Measurements from ENCODE around the gene ZNF28.
"Not testable (repeated sequence)": the region's sequence is repeated elsewhere in the genome, so short reads cannot be mapped to it uniquely, and the experiment has no call there.

ZNF28 gene

GRCh38 chr19:52821204-52821960 is at the start of gene ZNF28:
Gene ZNF28, minus strand, starts transcription at chr19:52821633. Its CDS starts 3,675 bp downstream, at chr19:52817958.
- DNase-seq, result peak; percentile 61

DNA sequence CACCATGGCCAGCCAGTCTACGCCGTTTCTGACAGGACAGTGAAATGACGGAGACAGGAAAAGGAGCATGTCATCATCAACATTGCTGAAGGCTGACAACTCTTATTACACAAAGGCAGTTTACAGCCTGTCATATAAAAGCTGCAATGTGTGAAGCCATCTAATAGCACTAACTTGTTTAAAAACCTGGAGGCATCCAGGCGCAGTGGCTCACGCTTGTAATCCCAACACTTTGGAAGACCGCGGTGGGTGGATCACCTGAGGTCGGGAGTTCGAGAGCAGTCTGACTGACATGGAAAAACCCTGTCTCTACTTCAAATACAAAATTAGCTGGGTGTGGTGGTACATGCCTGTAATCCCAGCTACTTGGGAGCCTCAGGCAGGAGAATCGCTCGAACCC is 46.6 kb upstream of the ZNF28 start:
- DNase-seq, result not testable (repeated sequence)

DNA sequence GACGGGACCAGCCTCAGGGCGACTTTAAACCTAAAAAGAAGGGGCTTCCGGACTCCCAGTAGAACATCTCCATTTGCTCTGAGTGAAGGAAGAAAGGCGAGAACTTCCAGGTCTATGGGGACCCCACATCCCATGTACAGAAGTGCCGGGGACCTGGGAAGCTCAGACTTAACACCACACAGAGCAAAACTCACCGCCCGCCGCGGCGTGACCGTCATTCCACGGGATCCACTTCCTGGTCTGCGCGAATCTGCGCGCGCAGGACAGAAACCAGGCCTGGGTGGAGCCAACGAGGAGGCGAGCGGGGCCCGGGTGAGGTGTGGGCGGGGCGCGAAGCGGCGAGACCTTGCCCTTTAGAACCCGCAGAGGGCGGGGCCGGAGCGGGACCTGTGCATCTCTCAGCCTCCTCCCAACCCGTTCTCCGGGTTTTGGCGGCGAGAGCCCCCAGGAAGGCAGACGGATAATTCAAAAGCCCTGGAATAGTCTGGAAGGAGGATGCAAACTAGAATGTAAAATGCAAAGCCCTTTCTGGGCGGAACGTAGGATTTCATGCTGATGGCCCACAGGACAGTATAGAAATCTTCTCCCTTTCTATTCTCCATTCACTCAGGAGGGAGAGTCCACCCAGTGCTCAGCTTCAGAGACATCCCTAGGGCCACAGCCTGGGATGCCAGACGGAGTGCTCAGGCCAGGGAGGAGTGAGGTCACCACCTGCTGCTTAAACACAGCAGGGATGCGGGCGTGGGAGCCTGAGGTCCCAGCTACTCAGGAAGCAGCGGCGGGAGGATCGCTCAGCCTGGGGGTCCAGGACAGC is 36.2 kb upstream of the ZNF28 start, which contains the start of gene ZNF468:
Gene ZNF468 (minus strand): TSS at position 242 of the 814 bp plus-strand sequence. CDS start 3,347 bp downstream, outside the sequence.
- DNase-seq, result peak; percentile 81

DNA sequence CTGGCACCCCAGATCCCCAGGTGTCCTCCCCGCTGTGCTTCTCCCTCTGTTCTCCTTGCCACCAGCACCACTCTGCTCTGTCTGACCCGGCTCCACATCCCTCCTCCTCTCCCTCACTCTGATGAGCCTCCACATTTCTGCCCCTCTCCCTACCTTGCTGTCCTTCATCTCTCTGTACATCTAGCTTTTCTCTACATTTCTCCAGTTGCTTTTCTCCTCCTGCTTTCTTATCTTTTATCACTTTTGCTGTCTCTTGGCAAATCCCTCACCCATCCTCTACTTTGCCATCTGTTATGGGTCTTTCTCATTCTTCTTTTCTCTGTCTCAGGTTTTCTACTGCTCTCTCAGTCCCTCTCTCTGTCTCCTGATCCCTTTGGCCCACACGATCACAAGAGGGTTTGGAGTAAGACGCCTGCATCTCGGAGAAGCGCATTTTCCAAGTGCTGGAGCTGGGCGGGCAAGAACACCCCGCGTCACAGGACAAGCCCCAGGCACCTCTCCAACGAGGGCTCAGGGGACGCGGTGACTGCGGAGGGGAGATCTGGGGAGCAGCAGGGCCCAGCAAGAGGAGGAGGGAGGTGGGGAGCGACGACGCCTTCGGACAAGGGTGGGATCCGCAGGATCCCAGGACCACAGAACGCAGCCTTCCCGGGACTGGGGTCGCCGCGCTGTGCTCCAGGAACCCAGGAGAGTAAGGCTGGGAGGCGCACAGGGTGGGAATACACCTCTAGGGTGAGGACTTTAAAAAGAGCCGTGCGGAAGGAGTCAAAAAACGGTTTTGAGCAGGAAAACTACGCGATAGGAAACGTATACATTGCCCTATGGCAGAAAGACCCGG is 35.3 kb upstream of the ZNF28 start:
- DNase-seq, result peak; percentile 54

GRCh38 chr19:52847352-52847751 is 25.9 kb upstream of the ZNF28 start:
- DNase-seq, result not testable (repeated sequence)

DNA sequence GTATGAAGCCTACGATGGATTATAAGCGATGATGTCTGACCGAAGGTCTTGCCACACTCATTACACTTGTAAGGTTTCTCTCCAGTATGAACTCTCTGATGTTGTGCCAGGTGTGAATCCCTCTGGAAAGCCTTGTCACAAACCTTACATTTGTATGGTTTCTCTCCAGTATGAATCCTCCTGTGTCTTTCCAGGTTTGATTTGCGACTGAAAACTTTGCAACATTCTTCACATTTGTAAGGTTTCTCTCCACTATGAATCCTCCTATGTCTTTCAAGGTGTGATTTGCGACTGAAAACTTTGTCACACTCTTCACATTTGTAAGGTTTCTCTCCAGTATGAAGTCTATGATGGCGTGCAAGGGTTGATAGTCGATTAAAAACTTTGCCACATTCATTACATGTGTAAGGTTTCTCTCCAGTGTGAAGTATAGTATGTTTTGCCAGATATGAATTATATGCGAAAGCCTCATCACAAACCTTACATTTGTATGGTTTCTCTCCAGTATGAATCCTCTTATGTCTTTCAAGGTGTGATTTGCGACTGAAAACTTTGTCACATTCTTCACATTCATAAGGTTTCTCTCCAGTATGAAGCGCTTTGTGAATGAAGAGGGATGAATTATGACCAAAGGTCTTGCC is 19.5 kb upstream of the ZNF28 start:
- DNase-seq, result not testable (repeated sequence)

DNA sequence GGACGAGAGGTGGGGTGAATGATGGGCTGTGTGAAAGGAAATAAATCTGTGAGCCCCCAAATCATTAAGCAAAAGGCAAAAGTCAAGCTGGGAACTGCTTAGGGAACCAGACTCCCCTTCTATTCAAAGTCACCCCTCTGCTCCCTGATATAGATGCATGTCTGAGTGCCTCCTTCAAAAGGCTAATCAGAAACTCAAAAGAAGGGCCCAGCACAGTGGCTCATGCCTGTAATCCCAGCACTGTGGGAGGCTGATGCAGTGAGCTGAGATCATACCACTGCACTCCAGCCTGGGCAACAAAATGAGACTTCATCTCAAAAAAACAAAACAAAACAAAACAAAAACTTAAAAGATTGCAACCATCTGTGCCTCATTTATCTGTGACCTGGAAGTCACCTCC is 12.9 kb upstream of the ZNF28 start:
- not testable (repeated sequence) for DNase-seq

DNA sequence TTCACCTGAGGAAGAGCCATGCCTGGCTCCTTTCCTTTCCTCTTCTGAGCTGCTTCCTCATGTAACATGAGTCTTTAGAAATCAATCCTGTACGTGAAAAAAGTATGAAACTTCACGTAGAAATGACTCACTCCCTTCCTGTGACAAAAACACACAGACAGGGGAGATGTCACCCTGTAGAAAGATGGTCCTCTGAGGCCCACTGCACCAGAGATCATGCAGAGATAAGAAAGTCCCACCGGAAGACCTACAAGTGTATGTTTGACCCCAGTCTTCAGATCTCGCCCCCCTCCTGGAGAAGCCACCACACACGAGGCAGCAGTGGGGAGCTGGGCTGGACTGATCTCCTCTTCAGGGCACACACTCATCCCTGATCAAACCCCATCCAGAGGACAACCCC is 12.1 kb upstream of the ZNF28 start:
- DNase-seq, result not testable (repeated sequence)

DNA sequence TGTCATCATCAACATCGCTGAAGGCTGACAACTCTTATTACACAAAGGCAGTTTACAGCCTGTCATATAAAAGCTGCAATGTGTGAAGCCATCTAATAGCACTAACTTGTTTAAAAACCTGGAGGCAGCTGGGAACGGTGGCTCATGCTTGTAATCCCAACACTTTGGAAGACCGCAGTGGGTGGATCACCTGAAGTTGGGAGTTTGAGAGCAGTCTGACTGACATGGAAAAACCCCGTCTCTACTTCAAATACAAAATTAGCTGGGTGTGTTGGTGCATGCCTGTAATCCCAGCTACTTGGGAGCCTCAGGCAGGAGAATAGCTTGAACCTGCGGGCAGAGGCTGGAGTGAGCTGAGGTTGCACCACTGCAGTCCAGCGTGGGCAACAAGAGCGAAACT is 8.4 kb upstream of the ZNF28 start:
- not testable (repeated sequence) for DNase-seq

GRCh38 chr19:52825765-52826164 is 4.3 kb upstream of the ZNF28 start:
- DNase-seq, result no peak

GRCh38 chr19:52823676-52824075 is 2.2 kb upstream of the ZNF28 start:
- no peak for DNase-seq

- DNase-seq, result not testable (repeated sequence)
Measured at GRCh38 chr19:52820472-52821203, 795 bp downstream of the ZNF28 start.

GRCh38 chr19:52809801-52810200 is 11.6 kb downstream of the ZNF28 start:
- DNase-seq, result no peak

DNA sequence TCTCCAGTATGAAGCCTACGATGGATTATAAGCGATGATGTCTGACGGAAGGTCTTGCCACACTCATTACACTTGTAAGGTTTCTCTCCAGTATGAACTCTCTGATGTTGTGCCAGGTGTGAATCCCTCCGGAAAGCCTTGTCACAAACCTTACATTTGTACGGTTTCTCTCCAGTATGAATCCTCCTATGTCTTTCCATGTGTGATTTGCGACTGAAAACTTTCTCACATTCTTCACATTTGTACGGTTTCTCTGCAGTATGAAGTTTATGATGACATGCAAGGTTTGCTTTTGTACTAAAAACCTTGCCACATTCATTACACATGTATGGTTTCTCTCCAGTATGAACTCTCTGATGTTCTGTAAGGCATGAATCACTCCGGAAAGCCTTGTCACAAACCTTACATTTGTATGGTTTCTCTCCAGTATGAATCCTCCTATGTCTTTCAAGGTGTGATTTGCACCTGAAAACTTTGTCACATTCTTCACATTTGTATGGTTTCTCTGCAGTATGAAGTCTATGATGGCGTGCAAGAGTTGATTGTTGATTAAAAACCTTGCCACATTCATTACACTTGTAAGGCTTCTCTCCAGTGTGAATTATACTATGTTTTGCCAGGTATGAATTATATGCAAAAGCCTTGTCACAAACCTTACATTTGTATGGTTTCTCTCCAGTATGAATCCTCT is 21.3 kb downstream of the ZNF28 start:
- DNase-seq, result not testable (repeated sequence)

GRCh38 chr19:52789440-52789839 is 32.0 kb downstream of the ZNF28 start:
- no peak for DNase-seq

- DNase-seq, result peak; percentile 78
Measured at GRCh38 chr19:52786464-52787354, 34.7 kb downstream of the ZNF28 start, which contains the start of gene ZNF600. Gene ZNF600, minus strand, starts transcription at chr19:52786791. Its CDS starts 7,903 bp downstream, at chr19:52778888.

DNA sequence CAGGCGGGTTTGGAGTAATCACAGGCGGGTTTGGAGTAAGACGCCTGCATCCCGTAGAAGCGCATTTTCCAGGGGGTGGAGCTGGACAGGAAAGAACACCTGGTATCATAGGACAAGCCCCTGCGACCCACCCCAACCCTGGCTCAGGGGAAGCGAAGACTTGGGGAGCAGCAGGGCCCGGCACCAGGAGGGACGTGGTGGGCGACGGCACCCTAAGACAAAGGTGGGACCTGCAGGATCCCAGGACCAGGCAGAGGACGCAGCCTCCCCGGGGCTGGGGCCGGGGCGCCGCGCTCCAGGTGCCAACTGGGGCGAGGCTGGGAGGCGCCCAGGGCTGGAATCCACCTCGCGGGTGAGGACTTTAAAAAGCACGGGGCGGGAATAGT is 35.4 kb downstream of the ZNF28 start:
- DNase-seq, result no peak

GRCh38 chr19:52785506-52785905 is 35.9 kb downstream of the ZNF28 start:
- no peak for DNase-seq

- not testable (repeated sequence) for DNase-seq
Measured at GRCh38 chr19:52782864-52783263, 38.6 kb downstream of the ZNF28 start.

DNA sequence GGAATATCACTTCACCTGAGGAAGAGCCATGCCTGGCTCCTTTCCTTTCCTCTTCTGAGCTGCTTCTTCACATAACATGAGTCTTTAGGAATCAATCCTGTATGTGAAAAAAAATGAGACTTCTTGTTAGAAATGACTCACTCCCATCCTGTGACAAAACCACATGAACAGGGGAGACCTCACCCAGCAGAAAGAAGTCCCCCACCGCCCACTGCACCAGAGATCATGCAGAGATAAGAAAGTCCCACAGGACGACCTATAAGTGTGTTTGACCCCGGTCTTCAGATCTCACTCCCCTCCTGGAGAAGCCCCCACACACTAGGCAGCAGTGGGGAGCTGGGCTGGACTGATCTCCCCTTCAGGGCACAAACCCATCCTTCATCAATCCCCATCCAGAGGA is 42.6 kb downstream of the ZNF28 start:
- no peak for DNase-seq
